K562 (cell line): Measurements from ENCODE around the gene BICC1. TPM values are rescaled to one million over a fixed set of nuclear protein-coding genes. Genes with fewer than 3 reads are reported as not detected.

Experiments
- ELF1 ChIP-seq: fragments of 200-800 bp; sonication (Bioruptor generic); IDR thresholded peaks from 2 replicates; pipeline ENCODE4 v1.6.1; 2016; ENCODE audit warnings: missing genetic modification characterization, missing compliant biosample characterization
- MEF2A ChIP-seq: IDR thresholded peaks from 2 replicates; pipeline ENCODE4 v1.6.1; 2011; ENCODE audit warnings: low read depth, mild to moderate bottlenecking, low read length, moderate library complexity; ENCODE audit not compliant: control insufficient read depth
- RREB1 ChIP-seq: fragments of 250-450 bp; sonication (Bioruptor Pico); IDR thresholded peaks from 2 replicates; pipeline ENCODE4 v1.4.0; 2020
- THRB ChIP-seq: fragments of 450-650 bp; formaldehyde crosslinking; conservative IDR thresholded peaks from 2 replicates; pipeline ENCODE4 v1.4.0; 2022; ENCODE audit warnings: mild to moderate bottlenecking, missing genetic modification characterization
- ZNF444 ChIP-seq: fragments of 250-450 bp; sonication (Bioruptor Pico); IDR thresholded peaks from 2 replicates; pipeline ENCODE4 v1.4.0; 2020; ENCODE audit warnings: mild to moderate bottlenecking, moderate library complexity
- polyA plus RNA-seq, 8 experiments: library from polyadenylated mRNA; depleted of rRNA in 4 of 8; stranded (reverse) in 5 of 8; unstranded in 3 of 8; fragments of >200 nt; fragmentation: Nextera tagmentation in 2 of 8; fragmentation: Illumina TruSeq in 1 of 8; extraction: Ambion mirVana in 2 of 8; extraction: Trizol in 1 of 8; gene quantifications; 2 replicates each; pipeline versions ENCODE4 v1.2.1 to v1.2.3, GENCODE V29; 2011 to 2014; ENCODE audit warnings: inconsistent platforms in 1 of 8, missing spikeins in 1 of 8
- total RNA-seq, 7 experiments: library from RNA; depleted of rRNA in 6 of 7; stranded (reverse); fragments of >200 nt in 6 of 7; fragmentation: Illumina TruSeq in 2 of 7; extraction: Trizol in 2 of 7; gene quantifications; 2 replicates each; pipeline versions ENCODE4 v1.2.1 to v1.2.3, GENCODE V29; 2011 to 2021; ENCODE audit warnings: low replicate concordance in 1 of 7

Gene BICC1
- total and polyA plus RNA-seq, 9 of the 15 experiments (the other 6 are each of a cell fraction or from before 2014, with no cell fraction given) = not detected

- TF ChIP-seq MEF2A (no peak), RREB1 (CRISPR knock-in tag) (no peak), ELF1 (tag) (no peak), THRB (CRISPR knock-in tag) (no peak), ZNF444 (CRISPR knock-in tag) (no peak)
These were observed 57.6 kb downstream of the BICC1 start (continued) for GRCh38 chr10:58570307-58570723.
